ENCODE data around the gene HTRA3. TPM values are rescaled to one million over a fixed set of nuclear protein-coding genes. Genes with fewer than 3 reads are reported as not detected.

Gene HTRA3
- total and polyA plus RNA-seq, 2 experiments from 2014 or later: 3.2 to 5.2 TPM

DNA sequence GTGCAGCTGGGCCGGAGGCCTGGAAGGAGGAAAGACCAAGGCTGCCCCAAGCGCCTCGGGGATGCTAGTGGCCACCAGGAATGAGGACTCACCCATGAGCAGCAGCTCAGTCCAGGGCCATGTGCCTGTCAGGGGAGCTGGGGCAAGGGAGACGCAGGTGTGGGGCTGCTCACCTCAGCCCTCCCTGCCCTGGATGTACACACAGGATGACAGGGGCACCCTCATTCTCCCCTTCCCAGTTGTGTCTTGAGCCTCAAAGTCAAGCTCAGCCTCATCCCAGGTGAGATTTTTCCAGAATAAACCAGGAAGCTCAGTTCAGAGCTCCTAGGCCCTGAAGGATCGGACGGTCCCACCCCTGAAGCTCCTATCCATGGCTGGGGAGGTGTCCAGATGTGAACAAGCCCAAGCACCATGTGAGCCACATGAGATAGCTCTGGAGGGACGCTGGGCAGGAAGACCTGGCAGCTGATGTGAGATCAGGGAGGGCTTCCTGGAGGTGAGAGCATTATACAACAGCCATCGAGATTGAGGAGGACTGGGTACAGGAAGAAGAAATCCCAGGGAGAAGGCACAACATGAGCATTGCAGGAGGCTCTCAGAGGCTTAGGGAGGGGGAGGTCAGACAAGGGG, 23.0 kb downstream of the HTRA3 start:
- no peak overlapping the region for H3K4me3 ChIP-seq
- H3K27me3 ChIP-seq (replicated peaks; ENCODE audit: insufficient read depth): no peaks in the 10 kb centered on the region
- in situ Hi-C loops (cut with MboI): no loop called here
- no peak overlapping the region for H3K9ac ChIP-seq
- H2AFZ ChIP-seq: no peak overlapping the region
- WGBS, 2 experiments (ENCODE audit: low coverage in 1 of 2, low lambda C conversion rate in 2 of 2, missing lambda C conversion rate in 2 of 2): 72 to 73% methylated on average over 7 to 8 of the region's 8 CpGs
- H3K36me3 ChIP-seq (ENCODE audit: low read depth): no peaks in the 10 kb centered on the region
- TF ChIP-seq EZH2 (IDR thresholded peaks at IDR 0.05; ENCODE audit: insufficient read depth, poor library complexity, severe bottlenecking): no peak
- TF ChIP-seq EZH2phosphoT487 (IDR thresholded peaks at IDR 0.05; ENCODE audit: insufficient read depth, low read depth): no peak
- H3K4me1 ChIP-seq (ENCODE audit: insufficient read depth): no peaks in the 10 kb centered on the region
- no peaks in the 10 kb centered on the region for H3K9me2 ChIP-seq (ENCODE audit: insufficient read depth)
- no peaks in the 10 kb centered on the region for H3K9me3 ChIP-seq (ENCODE audit: low read depth)
- H3K27ac ChIP-seq: no peak overlapping the region
- H3K79me2 ChIP-seq (ENCODE audit: insufficient read depth): no peaks in the 10 kb centered on the region
- no peaks in the 10 kb centered on the region for H4K20me1 ChIP-seq (ENCODE audit: insufficient read depth)
- DNase-seq: no peak
- no peaks in the 10 kb centered on the region for H3F3A ChIP-seq (ENCODE audit: insufficient read depth)
- no peak overlapping the region for H3K4me2 ChIP-seq (ENCODE audit: unreplicated experiment)

DNA sequence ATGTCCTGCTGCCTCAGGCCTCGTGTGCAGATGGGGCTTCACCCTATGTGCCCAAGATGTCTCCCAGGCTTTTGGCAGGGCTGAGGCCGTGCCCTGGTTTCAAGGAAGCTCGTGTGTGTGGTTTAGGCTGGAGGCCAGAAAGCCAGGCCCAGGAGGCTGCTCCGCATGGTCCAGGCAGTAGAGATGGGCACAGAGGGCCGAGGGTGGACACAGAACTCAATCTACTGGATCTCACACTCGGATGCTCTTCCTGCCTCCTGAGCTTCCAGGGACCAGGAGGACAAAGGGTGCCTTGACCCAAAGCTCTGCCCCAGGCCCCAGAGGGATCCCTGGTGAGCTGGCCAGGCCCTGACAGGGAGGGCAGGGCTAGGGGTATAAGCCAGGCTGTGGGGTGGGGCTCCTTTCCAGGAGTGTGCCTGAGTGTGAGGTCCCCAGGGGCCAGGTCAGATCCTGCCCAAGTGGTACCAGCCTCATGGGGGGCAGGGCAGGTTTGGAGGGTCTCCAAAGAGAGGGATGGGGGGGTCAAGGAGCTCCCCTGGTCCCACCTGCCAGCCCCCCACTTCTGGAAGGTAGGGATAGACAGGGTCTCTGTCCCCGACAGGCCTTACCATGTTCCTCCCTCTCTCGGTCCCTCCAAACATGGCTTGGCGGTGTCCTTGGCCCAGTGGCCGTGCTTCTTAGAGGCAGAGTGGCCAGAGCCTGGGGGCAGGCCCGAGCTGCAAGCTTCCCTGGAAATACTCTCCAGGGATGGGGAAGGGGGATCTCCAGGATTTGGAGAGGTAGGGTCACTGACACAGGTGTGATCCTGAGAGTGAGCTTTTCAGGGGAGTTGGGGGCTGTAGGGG, 23.8 kb downstream of the HTRA3 start:
- Histone ChIP-seq H3K79me2 (ENCODE audit: insufficient read depth) (no peaks in the 10 kb centered on the region), H3K4me3 (no peak overlapping the region), H4K20me1 (ENCODE audit: insufficient read depth) (no peaks in the 10 kb centered on the region), H3K9ac (no peak overlapping the region), H3K4me1 (ENCODE audit: insufficient read depth) (no peaks in the 10 kb centered on the region), H3K9me3 (ENCODE audit: low read depth) (no peaks in the 10 kb centered on the region), H3K27ac (no peak overlapping the region), H3F3A (ENCODE audit: insufficient read depth) (no peaks in the 10 kb centered on the region), H3K4me2 (ENCODE audit: unreplicated experiment) (no peak overlapping the region), H2AFZ (no peak overlapping the region), H3K27me3 (replicated peaks; ENCODE audit: insufficient read depth) (no peaks in the 10 kb centered on the region), H3K9me2 (ENCODE audit: insufficient read depth) (no peaks in the 10 kb centered on the region), H3K36me3 (ENCODE audit: low read depth) (no peaks in the 10 kb centered on the region)
- 70 to 75% methylated on average over 11 of the region's 11 CpGs for WGBS, 2 experiments (ENCODE audit: low coverage in 1 of 2, low lambda C conversion rate in 2 of 2, missing lambda C conversion rate in 2 of 2)
- no peak for DNase-seq
- in situ Hi-C loops (cut with MboI): no loop called here
- TF ChIP-seq EZH2phosphoT487 (IDR thresholded peaks at IDR 0.05; ENCODE audit: insufficient read depth, low read depth) (no peak), EZH2 (IDR thresholded peaks at IDR 0.05; ENCODE audit: insufficient read depth, poor library complexity, severe bottlenecking) (no peak)

DNA sequence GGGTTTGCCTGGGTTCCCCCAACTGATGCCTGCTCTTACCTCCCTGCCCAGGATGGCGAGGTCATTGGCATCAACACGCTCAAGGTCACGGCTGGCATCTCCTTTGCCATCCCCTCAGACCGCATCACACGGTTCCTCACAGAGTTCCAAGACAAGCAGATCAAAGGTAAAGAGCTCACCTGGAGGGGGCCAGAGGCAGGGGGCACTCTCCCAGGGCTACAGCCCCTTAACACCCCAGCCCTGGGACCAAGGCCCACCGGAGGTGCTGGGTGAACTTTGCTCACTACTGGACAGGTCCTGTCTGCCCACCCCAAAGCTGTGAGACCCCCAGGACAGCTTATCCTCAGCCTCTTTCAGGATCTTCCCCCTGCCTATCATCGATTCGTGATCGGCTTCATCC, 24.5 kb downstream of the HTRA3 start:
- WGBS, 2 experiments (ENCODE audit: low coverage in 1 of 2, low lambda C conversion rate in 2 of 2, missing lambda C conversion rate in 2 of 2): 89 to 92% methylated on average over 9 of the region's 9 CpGs
- TF ChIP-seq EZH2 (IDR thresholded peaks at IDR 0.05; ENCODE audit: insufficient read depth, poor library complexity, severe bottlenecking) (no peak), EZH2phosphoT487 (IDR thresholded peaks at IDR 0.05; ENCODE audit: insufficient read depth, low read depth) (no peak)
- Histone ChIP-seq H3K4me2 (ENCODE audit: unreplicated experiment) (no peak overlapping the region), H3F3A (ENCODE audit: insufficient read depth) (no peaks in the 10 kb centered on the region), H2AFZ (no peak overlapping the region), H3K4me1 (ENCODE audit: insufficient read depth) (no peaks in the 10 kb centered on the region), H3K9ac (no peak overlapping the region), H3K4me3 (no peak overlapping the region), H4K20me1 (ENCODE audit: insufficient read depth) (no peaks in the 10 kb centered on the region), H3K27ac (no peak overlapping the region), H3K9me3 (ENCODE audit: low read depth) (no peaks in the 10 kb centered on the region), H3K79me2 (ENCODE audit: insufficient read depth) (no peaks in the 10 kb centered on the region), H3K36me3 (ENCODE audit: low read depth) (no peaks in the 10 kb centered on the region), H3K27me3 (replicated peaks; ENCODE audit: insufficient read depth) (no peaks in the 10 kb centered on the region), H3K9me2 (ENCODE audit: insufficient read depth) (no peaks in the 10 kb centered on the region)
- in situ Hi-C loops (cut with MboI): no loop called here
- no peak for DNase-seq

DNA sequence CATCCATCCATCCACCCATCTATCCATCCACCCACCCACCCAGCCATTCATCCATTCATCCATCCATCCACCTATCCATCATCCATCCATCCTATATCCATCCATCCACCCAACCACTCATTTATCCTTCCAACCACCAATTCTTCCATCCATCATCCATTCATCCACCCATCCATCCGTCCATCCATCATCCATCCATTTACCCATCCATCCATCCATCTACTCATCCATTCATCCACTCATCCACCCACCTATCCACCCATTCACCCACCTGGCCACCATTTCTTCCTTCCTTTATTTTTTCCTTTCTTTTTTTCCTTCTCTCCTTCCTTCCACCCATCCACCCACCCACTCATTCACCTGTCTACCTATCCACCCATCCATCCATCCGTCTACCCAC, 25.2 kb downstream of the HTRA3 start:
- Histone ChIP-seq H3K27ac (no peak overlapping the region), H3K4me1 (ENCODE audit: insufficient read depth) (no peaks in the 10 kb centered on the region), H3K9ac (no peak overlapping the region), H2AFZ (no peak overlapping the region), H3F3A (ENCODE audit: insufficient read depth) (no peaks in the 10 kb centered on the region), H3K4me2 (ENCODE audit: unreplicated experiment) (no peak overlapping the region), H3K27me3 (replicated peaks; ENCODE audit: insufficient read depth) (no peaks in the 10 kb centered on the region), H3K9me2 (ENCODE audit: insufficient read depth) (no peaks in the 10 kb centered on the region), H3K9me3 (ENCODE audit: low read depth) (no peaks in the 10 kb centered on the region), H4K20me1 (ENCODE audit: insufficient read depth) (no peaks in the 10 kb centered on the region), H3K4me3 (no peak overlapping the region), H3K36me3 (ENCODE audit: low read depth) (no peaks in the 10 kb centered on the region), H3K79me2 (ENCODE audit: insufficient read depth) (no peaks in the 10 kb centered on the region)
- WGBS, 2 experiments (ENCODE audit: low coverage in 1 of 2, low lambda C conversion rate in 2 of 2, missing lambda C conversion rate in 2 of 2): 58 to 68% methylated on average over 2 of the region's 2 CpGs
- TF ChIP-seq EZH2phosphoT487 (IDR thresholded peaks at IDR 0.05; ENCODE audit: insufficient read depth, low read depth) (no peak), EZH2 (IDR thresholded peaks at IDR 0.05; ENCODE audit: insufficient read depth, poor library complexity, severe bottlenecking) (no peak)
- no peak for DNase-seq
- in situ Hi-C loops (cut with MboI): no loop called here

Measured in GM23248 (cell line).